ENCODE measurements around the gene RNASEH1.

Gene RNASEH1

DNA sequence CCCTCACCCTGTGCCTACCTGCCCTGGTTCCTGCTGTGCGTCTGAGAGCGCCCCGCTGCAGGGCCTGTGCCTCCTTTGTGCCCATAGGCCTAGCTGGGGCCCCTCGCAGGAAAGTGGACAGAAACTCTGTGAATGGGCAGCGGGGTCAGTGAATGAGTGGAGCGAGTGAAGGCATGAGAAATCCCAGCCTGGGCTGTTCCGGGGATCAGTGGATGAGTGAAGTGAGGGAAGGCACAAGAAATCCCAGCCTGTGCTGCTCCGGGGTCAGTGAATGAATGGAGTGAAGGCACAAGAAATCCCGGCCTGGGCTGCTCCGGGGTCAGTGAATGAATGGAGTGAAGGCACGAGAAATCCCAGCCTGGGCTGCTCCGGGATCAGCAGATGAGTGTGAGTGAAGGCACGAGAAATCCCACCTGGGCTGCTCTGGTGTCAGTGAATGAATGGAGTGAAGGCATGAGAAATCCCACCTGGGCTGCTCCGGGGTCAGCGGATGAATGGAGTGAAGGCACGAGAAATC is 38.8 kb upstream of the RNASEH1 start:
- TF ChIP-seq, protein P1, sequence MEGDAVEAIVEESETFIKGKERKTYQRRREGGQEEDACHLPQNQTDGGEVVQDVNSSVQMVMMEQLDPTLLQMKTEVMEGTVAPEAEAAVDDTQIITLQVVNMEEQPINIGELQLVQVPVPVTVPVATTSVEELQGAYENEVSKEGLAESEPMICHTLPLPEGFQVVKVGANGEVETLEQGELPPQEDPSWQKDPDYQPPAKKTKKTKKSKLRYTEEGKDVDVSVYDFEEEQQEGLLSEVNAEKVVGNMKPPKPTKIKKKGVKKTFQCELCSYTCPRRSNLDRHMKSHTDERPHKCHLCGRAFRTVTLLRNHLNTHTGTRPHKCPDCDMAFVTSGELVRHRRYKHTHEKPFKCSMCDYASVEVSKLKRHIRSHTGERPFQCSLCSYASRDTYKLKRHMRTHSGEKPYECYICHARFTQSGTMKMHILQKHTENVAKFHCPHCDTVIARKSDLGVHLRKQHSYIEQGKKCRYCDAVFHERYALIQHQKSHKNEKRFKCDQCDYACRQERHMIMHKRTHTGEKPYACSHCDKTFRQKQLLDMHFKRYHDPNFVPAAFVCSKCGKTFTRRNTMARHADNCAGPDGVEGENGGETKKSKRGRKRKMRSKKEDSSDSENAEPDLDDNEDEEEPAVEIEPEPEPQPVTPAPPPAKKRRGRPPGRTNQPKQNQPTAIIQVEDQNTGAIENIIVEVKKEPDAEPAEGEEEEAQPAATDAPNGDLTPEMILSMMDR (conservative IDR thresholded peaks at IDR 0.05), result no peak
- peak overlapping the region; percentile 69 for H3K27ac ChIP-seq

DNA sequence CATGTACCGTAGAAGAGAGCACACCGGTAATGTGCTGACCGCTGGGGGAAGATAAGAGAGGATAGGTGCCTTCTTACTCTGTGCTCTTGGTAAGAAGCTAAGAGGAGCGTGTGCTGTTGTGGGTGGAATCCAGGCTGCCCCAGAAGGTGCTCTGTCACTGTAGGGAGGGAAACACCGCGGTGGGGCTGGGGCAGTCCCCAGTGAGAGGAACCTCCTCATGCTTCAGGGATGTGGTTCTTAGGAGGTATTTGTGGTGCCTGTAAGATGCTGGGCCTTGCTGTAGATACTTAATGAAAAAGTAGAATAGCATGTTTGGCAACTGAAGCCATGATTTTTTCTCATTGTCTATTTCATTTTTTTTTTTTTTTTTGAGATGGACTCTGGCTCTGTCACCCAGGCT is 37.9 kb upstream of the RNASEH1 start:
- TF ChIP-seq, protein P1 (conservative IDR thresholded peaks at IDR 0.05), result no peak
- no peak overlapping the region for H3K27ac ChIP-seq

DNA sequence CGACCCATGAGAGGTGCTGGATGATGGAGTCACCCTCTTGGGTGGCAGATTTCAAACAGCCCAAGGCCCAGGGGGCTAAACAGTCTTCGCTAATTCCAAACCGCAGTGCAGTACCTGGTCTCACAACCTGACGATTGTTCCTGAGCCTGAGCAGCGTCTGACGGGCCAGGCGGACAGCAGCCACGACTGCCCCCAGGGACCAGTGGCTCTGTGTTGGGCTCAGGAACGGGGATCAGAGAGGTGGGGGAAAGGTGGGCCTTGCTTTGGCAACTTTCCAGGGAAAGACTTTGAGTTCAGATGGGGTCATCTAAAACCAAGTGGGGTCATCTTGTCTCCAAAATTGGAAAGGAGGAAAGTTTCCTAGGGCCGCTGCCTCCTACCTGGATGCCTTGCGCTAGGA is 37.3 kb upstream of the RNASEH1 start:
- H3K27ac ChIP-seq, result no peak overlapping the region
- TF ChIP-seq, protein P1 (conservative IDR thresholded peaks at IDR 0.05), result no peak

DNA sequence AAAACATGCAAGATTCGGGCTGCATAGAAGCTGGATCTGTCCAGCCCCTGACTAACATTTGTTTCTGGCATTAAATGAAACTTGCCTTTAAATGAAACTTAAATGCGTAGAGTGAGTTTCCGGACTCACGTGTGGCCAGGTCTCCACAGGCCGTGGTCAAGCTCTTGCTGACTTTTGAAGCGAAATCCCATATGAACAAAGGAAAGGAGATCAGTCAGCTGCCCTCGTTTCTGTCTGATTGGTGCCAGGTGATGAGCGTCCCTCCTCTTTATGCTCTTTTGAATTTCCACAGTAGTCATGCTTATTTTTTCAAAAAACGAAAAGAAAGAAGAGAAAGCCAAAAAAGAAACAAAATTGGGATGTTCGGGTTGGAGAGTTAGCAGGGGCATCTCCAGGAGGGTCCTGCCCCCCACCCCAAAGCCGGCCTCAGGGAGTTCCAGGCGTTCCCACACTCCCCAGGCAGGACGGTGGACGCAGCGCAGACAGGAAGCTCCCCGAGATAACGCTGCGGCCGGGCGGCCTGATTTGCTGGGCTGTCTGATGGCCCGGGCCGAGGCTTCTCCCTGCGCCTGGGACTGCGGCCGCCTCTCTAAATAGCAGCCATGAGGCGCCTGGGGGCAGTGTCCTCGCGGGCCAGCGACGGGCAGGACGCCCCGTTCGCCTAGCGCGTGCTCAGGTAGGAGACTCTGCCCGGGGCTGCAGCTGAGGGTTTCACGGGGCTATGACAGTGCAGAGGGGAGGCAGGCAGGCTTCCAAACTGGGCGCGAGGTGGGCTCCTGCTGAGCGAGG is 36.6 kb upstream of the RNASEH1 start, which contains the start of gene COLEC11:
Gene COLEC11, plus strand, starts transcription at position 620 of the 789 bp plus-strand sequence. CDS start 9,229 bp downstream, outside the sequence.
- H3K27ac ChIP-seq, result no peak within 1 kb of the TSS
- TF ChIP-seq, protein P1 (conservative IDR thresholded peaks at IDR 0.05), result no peak

DNA sequence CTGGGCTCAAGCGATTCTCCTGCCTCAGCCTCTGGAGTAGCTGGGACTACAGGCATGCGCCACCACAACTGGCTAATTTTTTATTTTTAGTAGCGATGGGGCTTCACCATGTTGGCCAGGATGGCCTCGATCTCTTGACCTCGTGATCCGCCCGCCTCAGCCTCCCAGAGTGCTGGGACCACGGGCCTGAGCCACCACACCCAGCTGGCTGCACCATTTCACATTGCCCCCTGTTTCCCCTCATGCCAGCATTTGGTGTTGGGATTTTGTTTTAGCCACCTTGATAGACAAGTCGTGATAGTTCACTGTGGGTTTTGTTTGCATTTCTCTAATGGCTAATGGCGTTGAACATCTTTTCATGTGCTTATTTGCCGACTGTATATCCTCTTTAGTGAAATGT is 31.0 kb upstream of the RNASEH1 start:
- H3K27ac ChIP-seq, result no peak overlapping the region
- TF ChIP-seq, protein P1 (conservative IDR thresholded peaks at IDR 0.05), result no peak

DNA sequence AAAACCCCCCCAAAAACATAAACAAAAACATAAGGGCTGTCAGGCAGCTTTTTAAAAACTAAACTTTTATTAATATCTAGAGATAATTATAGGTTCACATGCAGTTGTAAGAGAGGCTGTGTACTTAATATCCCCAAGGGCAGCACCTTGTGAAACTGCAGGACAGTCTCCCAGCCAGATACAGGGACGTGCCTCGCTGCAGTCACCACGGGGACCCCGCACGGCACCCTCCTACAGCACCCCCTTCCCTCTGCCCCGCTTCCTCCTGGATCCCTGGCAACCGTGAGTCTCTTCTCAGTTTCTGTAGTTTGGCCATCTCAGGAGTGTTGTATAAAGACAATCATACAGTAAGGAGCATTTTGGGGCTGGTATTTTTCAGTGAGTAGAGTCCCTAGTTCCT is 30.0 kb upstream of the RNASEH1 start:
- no peak overlapping the region for H3K27ac ChIP-seq

DNA sequence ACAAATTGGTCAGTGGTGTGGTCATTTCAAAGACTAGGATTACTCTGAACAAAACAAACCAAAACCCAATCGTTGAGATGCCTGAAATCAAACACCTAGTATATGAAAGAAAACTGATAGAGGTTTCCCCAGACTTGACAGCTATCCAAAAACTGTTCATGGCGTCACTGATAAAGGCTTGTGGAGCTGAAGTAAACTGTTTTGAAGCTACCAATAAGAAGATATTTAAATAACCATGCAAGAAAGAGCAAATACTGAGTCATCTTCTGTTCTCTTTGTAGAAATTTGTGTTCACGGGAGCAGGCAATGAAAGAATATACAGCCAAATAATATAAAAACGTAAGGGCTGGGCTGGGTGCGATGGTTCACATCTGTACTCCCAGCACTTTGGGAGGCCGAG is 29.3 kb upstream of the RNASEH1 start:
- H3K27ac ChIP-seq, result no peak overlapping the region
- TF ChIP-seq, protein P1 (conservative IDR thresholded peaks at IDR 0.05), result no peak

More for the DNA sequence above, 30.0 kb upstream of the RNASEH1 start:
- TF ChIP-seq, protein P1 (conservative IDR thresholded peaks at IDR 0.05), result no peak

Data from VCaP (cell line).